Measurements from ENCODE around the gene HAAO.

DNA sequence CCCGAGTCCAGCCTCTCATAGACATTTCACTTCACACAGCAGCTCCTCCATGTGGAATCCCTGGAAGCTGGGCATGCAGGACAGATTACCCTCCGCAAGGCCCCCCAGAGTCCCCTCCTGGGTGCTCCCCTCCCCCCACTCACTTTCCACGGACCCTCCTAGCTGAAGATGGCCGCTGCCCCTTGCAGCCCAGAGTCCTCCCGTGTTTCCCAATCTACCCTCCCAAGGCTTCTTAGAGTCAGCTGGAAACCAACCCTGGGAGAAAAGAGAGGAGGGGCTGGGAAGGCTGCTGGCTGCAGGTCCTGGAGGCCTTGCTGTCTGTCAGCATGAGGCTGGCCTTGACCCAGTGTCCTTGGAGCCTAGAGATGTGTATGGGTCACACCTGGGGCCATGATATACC lies 49.0 kb upstream of the HAAO start:
- TF ChIP-seq CTCF (IDR thresholded peaks at IDR 0.05) (no peak), ZFX (IDR thresholded peaks at IDR 0.05; ENCODE audit: borderline replicate concordance) (no peak)
